SKM-1 treated with dmso at 0.1 percent for 144 hours (cell line): Measurements from ENCODE around the gene ATP2B3.

Experiments
- DNase-seq: peaks from one replicate; lab custom pipeline; 2025; ENCODE audit not compliant: unreplicated experiment; lab: John Stamatoyannopoulos, UW

Gene ATP2B3

DNA sequence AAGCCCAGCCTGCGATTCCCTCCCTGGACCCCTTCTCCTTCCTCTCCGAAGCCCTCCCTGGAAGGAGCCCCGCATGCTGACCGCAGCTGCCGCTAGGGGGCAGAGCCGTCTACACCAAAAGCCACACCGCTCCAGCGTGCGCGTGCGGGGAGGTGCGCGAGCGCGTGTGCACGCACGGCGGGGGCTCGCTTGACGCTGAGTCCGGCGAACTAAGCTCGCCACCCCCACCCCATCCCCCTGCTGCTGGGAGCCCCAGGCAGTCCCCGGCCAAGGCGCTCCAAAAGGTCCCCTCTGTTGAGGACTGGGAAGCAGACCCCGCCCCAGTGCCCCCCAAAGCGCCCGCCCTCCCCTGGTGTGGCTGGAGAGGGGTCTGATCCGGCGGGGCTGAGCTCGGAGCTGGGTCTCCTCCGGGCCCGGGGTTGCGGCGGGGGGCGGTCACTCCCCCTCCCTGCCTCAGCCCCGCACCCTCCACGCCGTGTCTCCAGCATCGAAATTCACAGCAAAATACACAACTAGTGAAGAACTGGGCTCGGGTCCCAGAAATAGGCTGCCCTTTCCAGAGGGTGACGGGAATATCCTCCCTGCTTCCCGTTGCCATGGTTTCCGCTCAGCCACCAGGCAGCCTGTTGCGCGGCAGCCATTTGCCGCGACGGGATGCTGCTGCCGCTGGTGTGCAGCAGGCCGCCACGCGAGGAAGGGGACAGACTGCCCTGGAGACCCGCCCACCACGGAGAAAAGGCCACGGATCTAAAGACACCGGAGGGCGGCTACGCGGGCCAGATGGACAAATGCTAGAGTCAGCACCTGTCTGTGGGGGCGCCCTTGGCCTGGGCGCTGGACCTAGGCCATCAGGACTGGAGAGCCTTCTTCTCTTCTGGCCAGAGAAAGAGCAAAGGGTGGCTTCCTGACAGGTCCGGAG is 92.7 kb downstream of the ATP2B3 start:
- peak; percentile 7 for DNase-seq

DNA sequence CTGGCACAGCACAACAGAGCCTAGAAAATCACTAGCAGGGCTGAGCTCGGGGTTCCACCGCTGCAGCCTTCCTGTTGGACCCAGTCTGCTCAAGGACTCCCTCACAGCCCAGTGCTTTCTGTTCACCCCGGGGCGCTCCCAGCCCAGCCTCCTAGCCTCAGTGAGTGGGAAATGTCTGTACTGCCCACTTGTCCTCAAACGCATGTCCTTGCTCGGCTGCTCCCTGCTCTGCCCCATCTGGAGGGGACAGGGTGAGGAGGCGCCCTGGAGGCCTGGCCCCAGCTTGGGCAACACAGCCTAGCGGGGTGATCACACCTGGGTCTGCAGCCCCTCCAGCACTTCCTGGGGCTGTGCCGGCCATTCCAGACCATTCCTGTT is 93.4 kb downstream of the ATP2B3 start:
- no peak for DNase-seq

DNA sequence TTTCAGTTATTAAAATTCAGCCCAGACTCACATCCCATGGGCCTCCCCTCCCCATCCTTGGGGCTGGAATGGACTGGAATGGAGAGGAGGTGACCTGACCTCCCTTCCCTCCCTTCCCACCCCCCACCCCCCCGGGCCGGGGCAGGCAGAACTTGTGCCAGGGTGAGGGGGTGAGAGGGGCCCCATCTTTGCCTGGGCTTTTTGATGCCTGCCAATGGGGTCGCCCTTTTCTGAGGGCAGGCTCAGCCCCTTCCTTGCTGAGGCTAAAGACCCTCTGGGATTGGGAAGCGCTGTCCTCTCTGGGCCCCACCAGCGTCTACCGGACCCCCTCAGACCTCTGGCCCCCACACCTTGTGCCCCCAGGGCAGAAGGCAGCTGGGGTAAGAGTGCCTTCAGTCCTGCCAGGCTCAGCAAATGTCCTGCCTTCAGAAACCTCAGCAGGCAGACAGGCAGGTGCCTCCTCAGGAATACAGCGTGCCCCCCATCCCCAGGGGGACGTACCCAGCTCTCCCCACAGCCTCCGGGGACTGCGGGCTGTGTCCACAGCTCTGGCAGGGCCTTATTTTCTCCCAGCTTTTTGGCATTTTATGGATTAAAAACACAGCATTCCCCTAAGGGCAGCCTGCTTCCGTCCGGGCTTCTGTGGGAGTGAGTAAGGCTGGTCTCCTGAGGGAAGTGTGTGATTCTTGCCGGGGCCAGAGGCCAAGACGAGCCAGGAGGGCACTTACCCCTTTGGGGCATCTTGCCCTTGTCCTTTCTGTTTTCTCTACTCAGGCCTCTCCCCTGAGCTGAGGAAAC is 94.1 kb downstream of the ATP2B3 start:
- no peak for DNase-seq

DNA sequence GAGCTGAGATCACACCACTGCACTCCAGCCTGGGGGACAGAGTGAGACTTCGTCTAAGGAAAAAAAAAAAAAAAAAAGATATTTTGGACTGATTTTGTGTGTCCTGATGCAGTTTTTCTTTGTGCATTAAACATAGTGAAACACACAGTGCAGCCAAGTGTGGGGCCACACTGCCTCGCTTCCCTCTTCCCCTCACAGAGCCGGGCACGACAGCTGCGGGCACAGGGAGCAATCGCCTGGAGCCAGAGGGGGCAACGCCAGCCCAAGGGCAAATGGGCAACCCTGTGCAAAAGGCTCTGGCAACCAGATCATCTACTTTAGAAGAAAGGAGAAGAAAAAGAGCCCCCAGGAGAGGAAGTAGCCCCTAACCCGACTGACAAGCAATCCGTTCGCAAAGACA is 95.0 kb downstream of the ATP2B3 start:
- no peak for DNase-seq

DNA sequence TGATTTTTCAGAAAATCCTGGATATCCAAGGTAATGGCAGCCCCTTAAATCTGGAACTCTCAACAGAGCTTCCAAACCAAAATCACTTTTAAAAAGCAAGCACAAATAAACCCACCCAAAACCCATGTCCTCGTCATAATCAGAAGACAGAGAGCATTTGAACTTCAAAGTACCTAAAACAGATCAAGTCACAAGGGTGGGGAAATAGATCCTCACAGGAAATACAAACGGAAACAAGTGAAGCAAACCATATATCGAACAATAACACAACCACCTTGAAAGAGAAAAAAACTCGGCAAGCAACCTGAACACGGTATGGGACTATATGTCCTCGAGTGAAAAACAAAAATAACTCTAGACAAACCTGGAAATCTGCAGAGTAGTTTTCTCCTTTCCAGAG is 97.4 kb downstream of the ATP2B3 start:
- no peak for DNase-seq

GRCh38 chrX:153620576-153620975 is 103.1 kb downstream of the ATP2B3 start:
- DNase-seq: no peak

GRCh38 chrX:153621949-153622598 is 104.6 kb downstream of the ATP2B3 start:
- DNase-seq: no peak

- DNase-seq: no peak
These were observed 105.3 kb downstream of the ATP2B3 start for GRCh38 chrX:153622661-153623309.

DNA sequence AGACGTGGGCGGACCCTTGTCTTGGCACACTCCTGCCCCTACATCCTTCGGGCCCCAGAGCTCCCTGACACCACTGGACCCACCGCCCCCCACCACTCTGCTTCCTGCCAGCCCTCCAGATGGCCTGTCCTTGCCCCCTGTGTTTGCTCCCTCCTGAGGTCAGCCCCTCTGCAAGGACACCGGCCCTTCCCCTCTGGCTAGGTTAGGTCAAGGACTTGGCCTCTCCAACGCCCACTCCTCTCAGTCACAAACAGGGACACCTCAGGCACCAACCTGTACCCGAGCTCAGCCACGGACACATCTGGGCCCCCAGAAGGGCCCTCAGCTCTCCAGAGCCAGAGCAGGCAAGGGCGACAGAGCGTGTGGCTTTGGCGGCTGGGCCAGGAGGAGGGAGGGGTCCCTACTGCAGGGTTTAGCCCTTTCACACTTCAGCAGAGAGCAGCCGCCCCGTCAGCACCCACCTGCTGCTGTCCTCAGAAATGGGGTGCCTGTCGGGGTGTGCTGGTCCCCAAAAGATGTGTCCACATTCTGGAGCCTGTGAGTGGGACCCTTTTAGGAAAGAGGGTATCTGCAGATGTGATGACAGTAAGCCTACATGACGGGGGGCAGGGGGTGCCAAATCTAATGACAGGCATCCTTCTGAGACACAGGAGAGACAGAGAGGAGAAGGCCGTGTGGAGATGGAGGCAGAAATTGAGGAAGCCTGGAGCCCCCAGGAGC is 106.0 kb downstream of the ATP2B3 start:
- DNase-seq: no peak

DNA sequence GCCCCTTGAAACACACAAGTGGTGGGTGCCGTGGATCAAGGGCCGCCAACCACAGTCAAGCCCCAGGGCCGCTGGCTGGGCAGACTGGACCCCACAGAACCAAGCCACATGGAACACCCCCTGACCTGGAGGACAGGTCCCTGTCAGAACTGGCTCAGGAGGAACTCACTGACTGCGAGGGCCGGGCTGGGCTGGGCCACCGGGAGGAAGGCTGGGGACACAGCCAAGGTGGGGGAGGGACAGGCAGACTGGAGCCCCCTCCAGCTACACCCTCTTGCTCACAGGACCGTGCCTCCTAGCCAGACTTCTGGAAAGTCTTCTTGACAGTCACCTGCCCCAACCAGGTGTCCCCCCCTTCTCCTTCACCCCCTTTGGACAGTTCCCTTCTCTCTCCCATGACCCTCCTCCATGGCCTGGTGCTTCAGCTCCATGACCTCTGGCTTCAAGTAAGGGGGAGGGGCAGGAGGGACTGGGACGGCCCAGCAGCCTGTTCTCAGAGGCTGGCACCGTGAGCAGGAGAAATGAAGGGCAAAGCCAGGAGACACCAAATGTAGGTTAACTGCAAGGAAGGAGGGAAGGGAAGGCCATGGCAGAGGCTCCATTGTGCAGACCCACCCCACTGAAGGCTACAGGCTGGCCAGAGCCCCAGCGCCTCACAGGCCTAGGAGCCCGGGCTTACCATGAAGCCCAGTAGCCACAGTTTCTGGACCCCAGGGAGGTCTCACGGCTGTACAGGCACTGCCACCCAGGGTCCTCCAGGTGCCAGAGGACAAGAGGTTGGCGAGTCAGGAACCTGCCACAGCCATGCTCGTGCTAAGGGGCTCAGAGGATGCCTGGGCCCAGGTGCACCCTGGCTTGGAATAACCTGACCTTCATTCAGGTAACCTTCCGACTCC is 107.0 kb downstream of the ATP2B3 start:
- DNase-seq: no peak

DNA sequence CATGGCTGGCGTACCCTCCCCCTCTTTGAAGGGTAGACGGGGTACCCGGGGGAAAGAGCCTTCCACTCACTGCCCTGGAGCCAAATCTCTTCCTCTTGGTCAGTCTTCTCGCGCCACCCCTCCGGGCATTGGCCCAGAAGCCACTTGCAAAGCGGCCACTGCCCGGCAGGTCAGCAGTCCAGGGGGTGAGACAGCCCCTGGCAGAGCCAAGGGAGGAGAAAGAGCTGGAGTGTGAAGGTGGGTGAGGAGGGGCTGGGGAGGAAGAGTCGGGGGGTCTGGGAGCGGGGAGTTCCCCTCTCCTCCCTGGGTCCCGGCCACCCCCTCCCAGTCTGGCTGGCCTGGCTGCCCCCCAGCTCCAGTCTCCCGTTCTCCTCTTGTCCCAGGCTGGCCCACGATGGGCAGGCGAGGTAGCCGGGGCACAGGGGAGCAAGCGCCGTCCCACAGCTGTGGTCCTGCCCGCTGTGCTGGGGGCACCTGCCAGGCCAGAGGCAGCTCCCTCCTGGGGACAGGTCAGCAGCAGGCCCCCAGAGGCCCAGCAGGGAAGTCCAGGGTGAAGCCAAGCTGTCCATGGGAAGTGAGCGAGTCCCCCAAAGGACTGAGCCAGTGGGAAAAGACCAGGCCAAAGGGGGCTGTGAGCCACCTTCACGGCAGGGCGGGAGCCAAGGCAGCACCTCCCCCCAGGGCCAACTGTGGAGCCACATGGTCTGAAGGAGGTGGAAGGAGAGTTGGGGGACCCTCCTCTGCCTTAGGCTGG is 108.0 kb downstream of the ATP2B3 start:
- no peak for DNase-seq

- no peak for DNase-seq
These were observed 108.7 kb downstream of the ATP2B3 start for GRCh38 chrX:153626025-153626633.

- no peak for DNase-seq
These were observed 109.6 kb downstream of the ATP2B3 start for GRCh38 chrX:153626863-153627674.

- no peak for DNase-seq
These were observed 110.3 kb downstream of the ATP2B3 start for GRCh38 chrX:153627675-153628111.

GRCh38 chrX:153628129-153628528 is 110.7 kb downstream of the ATP2B3 start:
- no peak for DNase-seq

DNA sequence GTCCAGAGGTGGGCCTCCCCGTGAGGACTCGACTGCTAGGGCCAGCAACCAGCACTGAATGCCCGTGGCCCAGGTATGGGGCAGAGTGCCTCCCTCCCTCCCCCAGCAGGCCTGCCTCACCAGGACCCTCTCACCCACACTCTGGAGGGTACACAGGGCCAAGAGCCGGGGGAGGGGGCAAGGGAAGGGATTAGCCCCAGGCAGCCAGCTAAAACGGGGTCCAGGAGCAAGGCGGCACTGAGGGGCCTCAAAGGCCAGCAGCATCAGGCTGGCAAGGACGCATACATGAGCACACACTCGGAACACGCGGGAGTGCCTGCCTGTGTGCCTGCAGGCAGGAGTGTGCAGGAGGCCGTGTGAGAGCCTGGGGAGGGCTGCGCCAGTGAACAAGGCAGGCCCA is 111.2 kb downstream of the ATP2B3 start:
- no peak for DNase-seq

GRCh38 chrX:153631346-153631745 is 113.9 kb downstream of the ATP2B3 start:
- no peak for DNase-seq
